Adrenal gland (tissue), 12 donors: Measurements from ENCODE around the gene FASTK. TPM values are rescaled to one million over a fixed set of nuclear protein-coding genes. Genes with fewer than 3 reads are reported as not detected.
A peak's percentile ranks its signal among the peaks of the same experiment; 100 is the strongest.

Experiments used
- DNase-seq, 7 donors: peaks; one replicate each; pipeline ENCODE4 v3.0.0-alpha.2; 2019 to 2020
- H3K27ac ChIP-seq, 5 donors: fragments of 200-600 bp; sonication (generic) in 4 of 5; 1 replicate in 3 of 5; 2 replicates in 2 of 5; pipeline versions ENCODE4 v1.5.1 to v1.8.0; 2016 to 2020; ENCODE audit warnings: mild to moderate bottlenecking in 1 of 5
- H3K27me3 ChIP-seq: fragments of 200-600 bp; 2 replicates; pipeline ENCODE4 v1.8.0; 2021
- H3K36me3 ChIP-seq, 2 donors: fragments of 200-600 bp; replicated peaks in 1 of 2; 1 replicate in 1 of 2; 2 replicates in 1 of 2; pipeline versions ENCODE4 v1.5.1 to v1.8.0; 2018 to 2022
- H3K4me1 ChIP-seq, 2 donors: fragments of 200-600 bp; replicated peaks in 1 of 2; 1 replicate in 1 of 2; 2 replicates in 1 of 2; pipeline versions ENCODE4 v1.5.1 to v1.8.0; 2018 to 2021
- H3K4me3 ChIP-seq, 4 donors: fragments of 200-600 bp; sonication (generic) in 3 of 4; one replicate each; pipeline ENCODE4 v1.5.1; 2016 to 2018
- H3K9me3 ChIP-seq, 3 donors: fragments of 200-600 bp; sonication (generic) in 1 of 3; replicated peaks in 1 of 3; 1 replicate in 2 of 3; 2 replicates in 1 of 3; pipeline versions ENCODE4 v1.5.1 to v1.8.0; 2016 to 2021
- POLR2A ChIP-seq, 2 donors: fragments of 450-650 bp; IDR thresholded peaks; one replicate each; pipeline ENCODE4 v1.6.1; 2017; ENCODE audit warnings: antibody characterized with exemption in 2 of 2, mild to moderate bottlenecking in 2 of 2, moderate library complexity in 1 of 2
- WGBS, 4 donors: extraction: QIAGEN DNeasy Blood & Tissue Kit in 2 of 4; methylation state at CpG; one replicate each; pipeline versions ENCODE4 v1.1.5 to v1.1.7; 2013 to 2017; 5-methylcytosine and 5-hydroxymethylcytosine counted together
- intact Hi-C, 2 donors: fragments of 100-400 bp; cut with DNase I; formaldehyde crosslinking; loops; one replicate each; pipeline versions ENCODE4 v1.14.1 to v1.15.0; 2022 to 2023
- polyA plus RNA-seq, 3 donors: library from polyadenylated mRNA; stranded (reverse); fragments of 200-250 nt in 2 of 3; fragments of 350-450 nt in 1 of 3; fragmentation: Illumina TruSeq in 1 of 3; extraction: RNeasy Lipid Tissue Mini Kit (QIAGEN cat#74804) in 1 of 3; gene quantifications; one replicate each; pipeline ENCODE4 v1.2.3, GENCODE V29; 2013 to 2014
- total RNA-seq, 9 donors: library from RNA; depleted of rRNA in 4 of 9; stranded (reverse); fragments of >200 nt in 4 of 9; fragments of 120-200 nt in 1 of 9; fragmentation: NEBNext Ultra II Directional in 1 of 9; extraction: Animal tissue kit (Norgen Biotek cat#: 25700) in 1 of 9; gene quantifications; one replicate each; pipeline versions ENCODE4 v1.1.0 to v1.2.4, GENCODE V29; 2013 to 2023
- TF ChIP-seq, protein P1 (sequence below), 6 experiments: fragments of 450-650 bp in 4 of 6; fragments of 200-600 bp in 2 of 6; sonication (generic) in 1 of 6; IDR thresholded peaks; 1 replicate in 5 of 6; 2 replicates in 1 of 6; pipeline versions ENCODE4 v1.5.1 to v1.8.0; 2016 to 2021; ENCODE audit warnings: antibody characterized with exemption in 6 of 6, mild to moderate bottlenecking in 2 of 6, moderate library complexity in 1 of 6
- donor health status: healthy with polysubstance abuse.
- donor health status: Bipolar disorder and iron deficiency.
- donor health status: DM: yes; HTN: yes; CAD: no.
- donor health status: DM: no; HTN: no; CAD: no.
- donor health status: DM: no; HTN: no; CAD: no.
- donor health status: DM: yes; HTN: yes; CAD: no.

The FASTK gene
- total and polyA plus RNA-seq, 12 donors: 21.4 to 516 (median 85.8) TPM

DNA sequence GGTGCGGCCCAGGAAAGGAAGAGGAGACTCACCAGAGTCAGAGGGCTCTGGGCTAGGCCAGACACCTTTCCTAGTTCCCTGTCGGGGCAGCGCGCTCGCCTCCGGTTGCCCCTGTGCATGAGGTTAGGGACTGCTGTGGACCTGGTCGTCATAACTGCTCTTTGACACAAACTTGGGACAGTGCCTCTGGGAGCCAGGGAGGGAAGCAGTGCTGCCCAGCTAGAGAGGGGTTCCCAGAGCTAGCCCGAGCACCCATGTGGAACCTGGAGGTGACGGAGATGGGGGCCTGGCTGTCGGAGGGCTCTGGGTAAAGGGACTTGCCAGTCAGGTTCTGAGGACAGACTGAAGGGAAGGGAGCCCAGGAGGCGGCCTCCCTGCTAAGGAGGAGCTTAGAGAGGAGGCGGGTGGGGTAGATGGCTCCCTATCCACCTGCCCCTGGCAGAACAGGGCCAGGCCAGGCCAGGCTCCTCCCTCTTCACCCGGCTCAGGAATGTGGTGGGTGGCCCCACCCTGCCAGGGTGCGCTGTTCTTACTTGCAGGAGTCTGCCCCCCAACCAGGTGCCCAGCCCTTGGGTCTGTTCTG, 35.3 kb upstream of the FASTK start:
- no peaks in the 10 kb centered on the region for H3K27me3 ChIP-seq
- H3K4me1 ChIP-seq: peaks cover 0 to 7% of the 10 kb centered on the region in 2 donors
- no peaks in the 10 kb centered on the region for H3K9me3 ChIP-seq
- H3K4me3 ChIP-seq: no peak overlapping the region
- no peak overlapping the region for H3K27ac ChIP-seq
- 81 to 95% (median 87%) methylated on average over 5 to 14 of the region's 14 CpGs for WGBS, 4 donors
- no peak for DNase-seq
- TF ChIP-seq POLR2A (IDR thresholded peaks at IDR 0.05): no peak
- TF ChIP-seq, protein P1, sequence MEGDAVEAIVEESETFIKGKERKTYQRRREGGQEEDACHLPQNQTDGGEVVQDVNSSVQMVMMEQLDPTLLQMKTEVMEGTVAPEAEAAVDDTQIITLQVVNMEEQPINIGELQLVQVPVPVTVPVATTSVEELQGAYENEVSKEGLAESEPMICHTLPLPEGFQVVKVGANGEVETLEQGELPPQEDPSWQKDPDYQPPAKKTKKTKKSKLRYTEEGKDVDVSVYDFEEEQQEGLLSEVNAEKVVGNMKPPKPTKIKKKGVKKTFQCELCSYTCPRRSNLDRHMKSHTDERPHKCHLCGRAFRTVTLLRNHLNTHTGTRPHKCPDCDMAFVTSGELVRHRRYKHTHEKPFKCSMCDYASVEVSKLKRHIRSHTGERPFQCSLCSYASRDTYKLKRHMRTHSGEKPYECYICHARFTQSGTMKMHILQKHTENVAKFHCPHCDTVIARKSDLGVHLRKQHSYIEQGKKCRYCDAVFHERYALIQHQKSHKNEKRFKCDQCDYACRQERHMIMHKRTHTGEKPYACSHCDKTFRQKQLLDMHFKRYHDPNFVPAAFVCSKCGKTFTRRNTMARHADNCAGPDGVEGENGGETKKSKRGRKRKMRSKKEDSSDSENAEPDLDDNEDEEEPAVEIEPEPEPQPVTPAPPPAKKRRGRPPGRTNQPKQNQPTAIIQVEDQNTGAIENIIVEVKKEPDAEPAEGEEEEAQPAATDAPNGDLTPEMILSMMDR (IDR thresholded peaks at IDR 0.05): no peak
- peaks cover 0 to 34% of the 10 kb centered on the region in 2 donors for H3K36me3 ChIP-seq
- intact Hi-C loops: no loop called here

DNA sequence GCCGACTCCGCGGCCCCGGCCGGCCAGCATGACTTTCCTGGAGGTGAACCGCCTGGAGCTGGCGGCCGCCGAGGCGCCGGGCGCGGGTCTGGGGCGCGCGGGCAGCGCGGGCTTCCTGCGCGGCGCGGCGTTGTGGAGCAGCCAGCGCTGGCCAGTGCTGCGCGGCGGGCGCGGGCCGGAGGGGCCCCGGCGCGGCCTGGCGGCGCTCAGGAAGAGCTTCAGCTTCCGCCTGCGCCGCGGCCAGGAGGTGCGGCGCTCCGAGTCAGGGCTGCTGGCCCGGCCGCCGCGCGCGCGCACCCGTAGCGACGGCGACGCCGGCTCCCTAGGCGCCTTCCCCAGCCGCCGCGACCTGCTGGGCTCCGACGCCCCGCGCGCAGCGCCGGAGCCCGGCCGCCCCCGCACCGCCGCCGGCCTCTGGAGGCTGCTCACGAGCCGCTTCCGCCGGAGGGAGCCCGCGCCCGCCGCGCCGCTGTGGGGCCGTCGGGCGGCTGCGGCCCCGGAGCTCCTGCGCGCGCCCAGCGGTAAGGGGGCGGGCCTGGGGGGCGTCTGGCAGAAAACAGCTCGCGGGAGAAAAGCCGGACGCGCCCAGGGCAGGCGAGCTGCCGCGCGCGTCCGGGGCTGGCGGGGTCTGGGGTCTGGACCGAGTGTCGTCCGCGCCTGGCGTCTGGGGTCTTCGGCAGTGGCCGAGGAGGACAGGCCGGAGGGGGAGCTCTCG, 34.7 kb upstream of the FASTK start:
- WGBS, 4 donors: 14 to 46% (median 33%) methylated on average over 3 to 114 of the region's 114 CpGs
- DNase-seq: no peak

DNA sequence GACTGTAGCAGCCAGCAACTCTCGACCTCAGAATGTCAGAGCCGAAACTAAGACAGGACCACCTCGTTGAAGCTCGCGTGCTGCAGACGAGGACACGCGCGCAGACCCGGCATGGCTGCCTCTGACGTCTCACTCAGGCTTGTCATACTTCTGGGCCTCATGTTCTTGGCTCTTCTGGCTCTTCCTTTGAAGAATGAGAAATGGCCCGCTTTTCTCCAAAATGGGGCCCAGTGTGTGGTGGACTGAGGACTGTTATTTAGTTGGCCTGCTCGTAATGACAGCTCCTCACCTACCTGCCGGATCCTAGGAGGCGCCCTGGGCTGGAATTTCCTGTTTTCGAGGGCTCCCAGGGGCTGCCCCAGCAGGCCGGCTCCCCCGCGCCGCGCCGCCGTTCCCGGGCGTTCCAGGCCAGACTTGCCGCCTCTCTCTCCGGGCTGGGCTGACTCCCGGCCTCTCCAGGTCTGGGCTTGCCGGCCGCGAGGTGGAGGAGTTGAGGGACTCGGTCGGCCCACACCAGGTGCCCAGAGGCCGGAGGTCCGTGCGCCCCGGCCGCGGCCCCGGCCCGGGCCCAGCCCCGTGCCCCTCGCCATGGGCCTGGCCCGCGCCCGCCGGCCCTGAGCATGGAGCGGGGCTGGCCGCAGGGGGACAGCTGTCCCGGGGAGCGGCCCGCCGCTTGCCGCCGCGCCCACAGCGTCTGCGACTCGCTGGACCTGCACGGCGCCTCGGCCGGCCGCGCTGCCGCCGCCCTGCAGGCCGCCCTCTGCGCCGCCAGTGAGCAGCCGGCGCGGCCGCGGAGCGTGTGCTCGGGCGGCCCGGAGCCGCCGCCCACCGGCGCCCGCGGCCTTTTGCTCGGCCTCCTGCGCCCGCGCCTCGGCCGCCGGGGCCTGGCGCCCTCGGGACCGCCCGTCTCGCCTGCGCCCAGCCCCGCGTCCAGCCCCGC, 33.8 kb upstream of the FASTK start:
- Histone ChIP-seq H3K9me3 (no peaks in the 10 kb centered on the region), H3K27ac (peak overlapping the region in 1 of 5 donors; percentile 19), H3K4me1 (peaks cover 0 to 7% of the 10 kb centered on the region in 2 donors), H3K4me3 (no peak overlapping the region), H3K27me3 (no peaks in the 10 kb centered on the region), H3K36me3 (peaks cover 0 to 19% of the 10 kb centered on the region in 2 donors)
- 39 to 83% (median 55%) methylated on average over 28 to 101 of the region's 101 CpGs for WGBS, 4 donors
- intact Hi-C loops: loop anchor here (5.0 kb wide), 3 partner anchors 92 to 217 kb away; partner anchors contain the start of gene ATG9B (in 1 of the 2)
- no peak for DNase-seq
- TF ChIP-seq, protein P1 (IDR thresholded peaks at IDR 0.05): no peak
- TF ChIP-seq POLR2A (IDR thresholded peaks at IDR 0.05): no peak

More for the DNA sequence above, 34.7 kb upstream of the FASTK start:
- no peak for TF ChIP-seq POLR2A (IDR thresholded peaks at IDR 0.05)
- TF ChIP-seq, protein P1 (IDR thresholded peaks at IDR 0.05): no peak
- no peaks in the 10 kb centered on the region for H3K9me3 ChIP-seq
- intact Hi-C loops: no loop called here
- H3K4me3 ChIP-seq: no peak overlapping the region
- H3K27ac ChIP-seq: no peak overlapping the region
- H3K4me1 ChIP-seq: peaks cover 0 to 7% of the 10 kb centered on the region in 2 donors
- peaks cover 0 to 27% of the 10 kb centered on the region in 2 donors for H3K36me3 ChIP-seq
- no peaks in the 10 kb centered on the region for H3K27me3 ChIP-seq
